Measurements from ENCODE around the gene TDG.

DNA sequence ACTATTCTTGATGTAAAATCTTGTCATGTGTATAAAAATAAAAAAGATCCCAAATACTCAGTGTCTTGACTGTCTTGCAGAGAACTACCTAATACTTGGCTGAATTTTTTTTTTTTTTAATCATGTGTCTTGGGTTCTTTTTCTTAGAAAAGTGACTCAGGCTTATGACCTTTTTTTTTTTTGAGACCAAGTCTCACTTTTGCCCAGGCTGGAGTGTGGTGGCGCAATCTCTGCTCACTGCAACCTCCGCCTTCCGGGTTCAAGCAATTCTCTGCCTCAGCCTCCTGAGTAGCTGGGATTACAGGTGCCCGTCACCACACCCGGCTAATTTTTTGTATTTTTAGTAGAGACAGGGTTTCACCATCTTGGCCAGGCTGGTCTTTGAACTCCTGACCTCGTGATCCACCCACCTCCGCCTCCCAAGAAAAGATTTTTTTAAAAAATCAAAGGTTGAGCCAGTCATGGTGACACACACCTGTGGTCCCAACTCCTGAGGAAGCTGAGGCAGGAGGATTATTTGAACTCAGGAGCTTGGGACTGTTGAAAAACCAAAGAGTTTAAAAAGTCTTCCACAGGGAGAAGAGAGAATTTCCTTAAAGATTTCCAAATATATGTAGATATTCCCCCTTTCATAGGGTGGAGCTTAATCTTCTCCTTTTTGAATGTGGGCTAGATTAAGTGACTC lies 17.7 kb upstream of the TDG start:
- TF ChIP-seq, protein P1, sequence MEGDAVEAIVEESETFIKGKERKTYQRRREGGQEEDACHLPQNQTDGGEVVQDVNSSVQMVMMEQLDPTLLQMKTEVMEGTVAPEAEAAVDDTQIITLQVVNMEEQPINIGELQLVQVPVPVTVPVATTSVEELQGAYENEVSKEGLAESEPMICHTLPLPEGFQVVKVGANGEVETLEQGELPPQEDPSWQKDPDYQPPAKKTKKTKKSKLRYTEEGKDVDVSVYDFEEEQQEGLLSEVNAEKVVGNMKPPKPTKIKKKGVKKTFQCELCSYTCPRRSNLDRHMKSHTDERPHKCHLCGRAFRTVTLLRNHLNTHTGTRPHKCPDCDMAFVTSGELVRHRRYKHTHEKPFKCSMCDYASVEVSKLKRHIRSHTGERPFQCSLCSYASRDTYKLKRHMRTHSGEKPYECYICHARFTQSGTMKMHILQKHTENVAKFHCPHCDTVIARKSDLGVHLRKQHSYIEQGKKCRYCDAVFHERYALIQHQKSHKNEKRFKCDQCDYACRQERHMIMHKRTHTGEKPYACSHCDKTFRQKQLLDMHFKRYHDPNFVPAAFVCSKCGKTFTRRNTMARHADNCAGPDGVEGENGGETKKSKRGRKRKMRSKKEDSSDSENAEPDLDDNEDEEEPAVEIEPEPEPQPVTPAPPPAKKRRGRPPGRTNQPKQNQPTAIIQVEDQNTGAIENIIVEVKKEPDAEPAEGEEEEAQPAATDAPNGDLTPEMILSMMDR (IDR thresholded peaks at IDR 0.05 in 4 of 5, conservative IDR thresholded peaks at IDR 0.05 in 1 of 5), result no peak
- TF ChIP-seq POLR2A (IDR thresholded peaks at IDR 0.05), result no peak

Data from gastrocnemius medialis (tissue), 4 donors.